ENCODE measurements around the gene TBL1X.

Gene TBL1X

GRCh38 chrX:9581771-9582385 is 117.0 kb downstream of the TBL1X start:
- TF ChIP-seq ZFX (IDR thresholded peaks at IDR 0.05; ENCODE audit: borderline replicate concordance) (no peak), CTCF (IDR thresholded peaks at IDR 0.05) (no peak)
- H3K27ac ChIP-seq: no peak overlapping the region

- H3K27ac ChIP-seq: no peak overlapping the region
- TF ChIP-seq CTCF (IDR thresholded peaks at IDR 0.05): no peak
- TF ChIP-seq ZFX (IDR thresholded peaks at IDR 0.05; ENCODE audit: borderline replicate concordance): no peak
Observed at GRCh38 chrX:9582956-9583355, 118.1 kb downstream of the TBL1X start.

- TF ChIP-seq CTCF (IDR thresholded peaks at IDR 0.05) (no peak), ZFX (IDR thresholded peaks at IDR 0.05; ENCODE audit: borderline replicate concordance) (no peak)
- H3K27ac ChIP-seq: no peak overlapping the region
Observed at GRCh38 chrX:9586992-9587392, 122.1 kb downstream of the TBL1X start.

DNA sequence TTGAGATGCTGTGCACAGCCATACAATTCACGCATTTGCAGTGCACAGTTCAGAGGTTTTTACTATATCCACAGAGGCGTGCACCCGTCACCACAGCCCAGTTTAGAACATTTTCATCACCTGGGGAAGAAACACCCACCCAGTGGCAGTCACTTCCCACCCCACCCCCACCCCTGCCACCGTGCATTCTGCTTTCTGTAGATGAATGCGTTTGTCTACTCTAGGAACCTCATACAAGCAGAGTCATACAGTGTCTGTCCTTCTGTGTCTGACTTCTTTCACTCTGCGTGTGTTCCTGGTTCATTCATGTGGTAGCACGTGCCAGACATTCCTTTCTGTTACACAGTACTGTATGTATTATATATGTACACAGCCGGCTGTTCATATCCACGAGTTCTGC is 122.8 kb downstream of the TBL1X start:
- TF ChIP-seq CTCF (IDR thresholded peaks at IDR 0.05) (no peak), ZFX (IDR thresholded peaks at IDR 0.05; ENCODE audit: borderline replicate concordance) (no peak)
- H3K27ac ChIP-seq: no peak overlapping the region

DNA sequence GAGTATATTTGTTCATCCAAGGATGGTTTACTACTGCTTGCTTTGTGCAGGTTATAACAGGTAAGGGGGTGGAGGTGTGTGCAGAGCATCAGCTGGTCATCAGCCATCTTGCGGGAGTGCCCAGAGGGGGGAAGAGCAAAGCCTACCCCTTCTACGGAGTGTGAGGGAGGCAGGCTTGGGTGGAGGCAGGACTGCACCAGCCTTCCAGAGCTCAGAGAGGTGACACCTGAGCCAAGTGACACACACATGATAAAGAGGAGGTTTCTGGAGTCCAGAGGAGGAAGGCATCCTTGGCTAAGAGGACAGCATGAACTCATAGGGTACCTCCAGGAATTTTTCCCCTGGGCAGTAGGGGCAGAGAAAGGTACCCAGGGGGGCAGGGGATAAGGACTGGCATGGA is 126.6 kb downstream of the TBL1X start:
- no peak overlapping the region for H3K27ac ChIP-seq
- TF ChIP-seq CTCF (IDR thresholded peaks at IDR 0.05) (no peak), ZFX (IDR thresholded peaks at IDR 0.05; ENCODE audit: borderline replicate concordance) (no peak)

DNA sequence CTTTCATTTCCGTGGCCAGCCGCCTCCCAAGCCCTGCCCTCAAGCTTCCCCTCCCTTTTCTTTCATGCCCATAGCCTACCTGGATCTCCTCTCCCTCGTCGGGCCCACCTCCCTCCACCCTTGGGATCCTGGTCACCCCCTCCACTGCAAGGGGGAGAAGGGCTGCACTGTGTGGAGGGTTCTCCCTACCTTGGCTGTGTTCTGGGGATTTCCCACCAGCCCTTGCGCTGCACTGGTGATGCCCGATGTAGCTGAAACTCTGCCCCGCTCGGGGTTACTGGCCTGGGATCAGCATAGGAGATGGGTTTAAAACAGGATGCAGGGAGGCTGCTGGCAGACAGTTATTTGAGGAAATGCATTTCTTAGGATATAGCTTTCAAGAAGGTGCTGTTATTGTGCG is 128.9 kb downstream of the TBL1X start:
- TF ChIP-seq ZFX (IDR thresholded peaks at IDR 0.05; ENCODE audit: borderline replicate concordance) (no peak), CTCF (IDR thresholded peaks at IDR 0.05) (no peak)

GRCh38 chrX:9595174-9595573 is 130.3 kb downstream of the TBL1X start:
- TF ChIP-seq ZFX (IDR thresholded peaks at IDR 0.05; ENCODE audit: borderline replicate concordance): no peak
- no peak for TF ChIP-seq CTCF (IDR thresholded peaks at IDR 0.05)
- no peak overlapping the region for H3K27ac ChIP-seq

More for the DNA sequence above, 128.9 kb downstream of the TBL1X start:
- no peak overlapping the region for H3K27ac ChIP-seq
